ENCODE measurements around the gene PGM2L1.
A peak's percentile ranks its signal among the peaks of the same experiment; 100 is the strongest.

Gene PGM2L1

DNA sequence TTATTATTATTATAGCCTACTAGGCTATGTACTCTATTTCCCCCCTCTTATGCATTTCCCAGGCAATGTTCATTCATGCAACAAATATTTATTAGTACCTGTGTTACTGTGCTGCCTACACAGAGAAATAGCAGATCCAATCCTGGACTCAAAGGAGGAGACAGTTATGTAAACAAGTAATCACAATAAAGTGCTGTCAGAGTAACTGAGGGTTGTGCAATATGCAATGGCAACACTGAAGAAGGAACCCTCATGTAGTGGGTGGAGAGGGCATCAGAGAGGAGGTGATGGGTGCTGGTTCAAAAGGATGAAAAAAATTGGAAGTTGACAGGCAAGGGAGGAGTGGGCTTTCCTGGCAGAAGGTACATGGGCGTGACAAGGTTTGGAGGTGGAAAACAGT lies 85.9 kb downstream of the PGM2L1 start:
- TF ChIP-seq REST (IDR thresholded peaks at IDR 0.05; ENCODE audit: low read depth) = no peak
- TF ChIP-seq EGR1 (IDR thresholded peaks at IDR 0.05) = no peak
- TF ChIP-seq TEAD4 (IDR thresholded peaks at IDR 0.05) = no peak
- TF ChIP-seq USF1 (IDR thresholded peaks at IDR 0.05) = no peak
- no peak for TF ChIP-seq TCF12 (IDR thresholded peaks at IDR 0.05; ENCODE audit: low read depth)
- TF ChIP-seq ZBTB7A (IDR thresholded peaks at IDR 0.05; ENCODE audit: low read depth) = no peak

GRCh38 chr11:74311352-74311926 lies 86.8 kb downstream of the PGM2L1 start, which contains the start of gene P4HA3:
Gene P4HA3, minus strand, starts transcription at chr11:74311640. Its CDS starts 29 bp downstream, at chr11:74311611.
- no peak for TF ChIP-seq CREB1 (IDR thresholded peaks at IDR 0.05; ENCODE audit: low read depth)
- TF ChIP-seq TCF12 (IDR thresholded peaks at IDR 0.05; ENCODE audit: low read depth) = no peak
- no peak for TF ChIP-seq REST (IDR thresholded peaks at IDR 0.05; ENCODE audit: low read depth)
- no peak for TF ChIP-seq NFIC (IDR thresholded peaks at IDR 0.05)
- TF ChIP-seq USF1 (IDR thresholded peaks at IDR 0.05) = no peak
- TF ChIP-seq RAD21 (IDR thresholded peaks at IDR 0.05; ENCODE audit: low read depth) = no peak
- TF ChIP-seq TEAD4 (IDR thresholded peaks at IDR 0.05) = no peak
- TF ChIP-seq YY1 (IDR thresholded peaks at IDR 0.05; ENCODE audit: low read depth) = no peak
- TF ChIP-seq FOXM1 (IDR thresholded peaks at IDR 0.05; ENCODE audit: borderline replicate concordance, low read depth) = no peak
- 0 out of 2 replicates have a peak, but pooled peaks have one; percentile 20 for TF ChIP-seq ZBTB7A (IDR thresholded peaks at IDR 0.05; ENCODE audit: low read depth)
- TF ChIP-seq TAF1 (IDR thresholded peaks at IDR 0.05; ENCODE audit: low read depth) = no peak
- TF ChIP-seq CEBPB (IDR thresholded peaks at IDR 0.05) = no peak
- TF ChIP-seq, protein P1, sequence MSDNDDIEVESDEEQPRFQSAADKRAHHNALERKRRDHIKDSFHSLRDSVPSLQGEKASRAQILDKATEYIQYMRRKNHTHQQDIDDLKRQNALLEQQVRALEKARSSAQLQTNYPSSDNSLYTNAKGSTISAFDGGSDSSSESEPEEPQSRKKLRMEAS (IDR thresholded peaks at IDR 0.05) = peak; percentile 97
- TF ChIP-seq EGR1 (IDR thresholded peaks at IDR 0.05) = no peak

- TF ChIP-seq NFIC (IDR thresholded peaks at IDR 0.05) = no peak
- TF ChIP-seq RAD21 (IDR thresholded peaks at IDR 0.05; ENCODE audit: low read depth) = no peak
- no peak for TF ChIP-seq EP300 (IDR thresholded peaks at IDR 0.05; ENCODE audit: borderline replicate concordance)
- no peak for TF ChIP-seq CEBPB (IDR thresholded peaks at IDR 0.05)
- TF ChIP-seq TEAD4 (IDR thresholded peaks at IDR 0.05) = no peak
- TF ChIP-seq FOXM1 (IDR thresholded peaks at IDR 0.05; ENCODE audit: borderline replicate concordance, low read depth) = no peak
- TF ChIP-seq CREB1 (IDR thresholded peaks at IDR 0.05; ENCODE audit: low read depth) = no peak
- TF ChIP-seq, protein P1 (IDR thresholded peaks at IDR 0.05) = no peak
Measured at GRCh38 chr11:74310857-74311256, 87.4 kb downstream of the PGM2L1 start.

GRCh38 chr11:74307434-74307833 lies 90.8 kb downstream of the PGM2L1 start:
- no peak for TF ChIP-seq YY1 (IDR thresholded peaks at IDR 0.05; ENCODE audit: low read depth)
- TF ChIP-seq NFIC (IDR thresholded peaks at IDR 0.05) = 0 out of 2 replicates have a peak, but pooled peaks have one; percentile 20

DNA sequence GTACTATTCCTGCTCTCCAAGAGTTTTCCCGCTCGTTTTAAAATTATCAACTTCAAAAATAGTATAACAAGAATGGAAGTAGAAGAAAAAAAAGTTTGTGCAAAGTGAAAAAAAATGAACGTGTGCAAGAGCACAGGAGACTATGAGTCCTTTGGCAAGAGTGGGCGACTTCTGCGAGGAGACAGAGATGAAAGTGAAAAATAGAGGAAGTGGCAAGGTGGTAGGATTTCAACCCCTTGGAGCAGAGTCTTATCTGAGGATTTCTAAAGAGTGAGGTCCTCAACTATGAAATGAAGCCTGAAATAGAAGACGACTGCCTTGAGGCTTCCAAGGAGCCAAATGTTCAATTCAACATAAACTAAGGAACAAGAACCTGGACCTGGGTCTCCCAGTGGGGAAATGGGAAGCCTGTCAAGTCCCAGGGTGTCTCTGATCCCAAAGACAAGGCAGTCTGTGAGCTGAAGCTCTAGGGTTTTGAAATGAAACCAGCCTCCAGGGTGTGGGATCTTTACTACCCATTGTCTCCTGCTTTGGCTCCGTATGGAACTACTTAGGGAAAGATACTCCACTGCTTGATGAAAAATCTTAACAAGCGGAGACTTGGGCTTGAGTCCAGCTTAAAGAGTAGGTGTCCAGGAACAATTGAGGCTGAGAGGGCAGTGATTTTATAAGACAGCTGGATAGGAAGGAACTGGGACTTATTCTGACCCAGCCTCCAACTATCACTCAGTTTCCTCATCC lies 91.6 kb downstream of the PGM2L1 start:
- TF ChIP-seq, protein P1 (IDR thresholded peaks at IDR 0.05) = no peak
- TF ChIP-seq CREB1 (IDR thresholded peaks at IDR 0.05; ENCODE audit: low read depth) (no peak), CEBPB (IDR thresholded peaks at IDR 0.05) (no peak), EGR1 (IDR thresholded peaks at IDR 0.05) (no peak), TAF1 (IDR thresholded peaks at IDR 0.05; ENCODE audit: low read depth) (no peak), YY1 (IDR thresholded peaks at IDR 0.05; ENCODE audit: low read depth) (no peak), REST (IDR thresholded peaks at IDR 0.05; ENCODE audit: low read depth) (no peak), TCF12 (IDR thresholded peaks at IDR 0.05; ENCODE audit: low read depth) (no peak), ZBTB7A (IDR thresholded peaks at IDR 0.05; ENCODE audit: low read depth) (no peak), NFIC (IDR thresholded peaks at IDR 0.05) (no peak), EP300 (IDR thresholded peaks at IDR 0.05; ENCODE audit: borderline replicate concordance) (no peak), USF1 (IDR thresholded peaks at IDR 0.05) (no peak), FOXM1 (IDR thresholded peaks at IDR 0.05; ENCODE audit: borderline replicate concordance, low read depth) (no peak), TEAD4 (IDR thresholded peaks at IDR 0.05) (no peak), RAD21 (IDR thresholded peaks at IDR 0.05; ENCODE audit: low read depth) (no peak)
